Measurements from ENCODE around the gene MCL1.

Gene MCL1

DNA sequence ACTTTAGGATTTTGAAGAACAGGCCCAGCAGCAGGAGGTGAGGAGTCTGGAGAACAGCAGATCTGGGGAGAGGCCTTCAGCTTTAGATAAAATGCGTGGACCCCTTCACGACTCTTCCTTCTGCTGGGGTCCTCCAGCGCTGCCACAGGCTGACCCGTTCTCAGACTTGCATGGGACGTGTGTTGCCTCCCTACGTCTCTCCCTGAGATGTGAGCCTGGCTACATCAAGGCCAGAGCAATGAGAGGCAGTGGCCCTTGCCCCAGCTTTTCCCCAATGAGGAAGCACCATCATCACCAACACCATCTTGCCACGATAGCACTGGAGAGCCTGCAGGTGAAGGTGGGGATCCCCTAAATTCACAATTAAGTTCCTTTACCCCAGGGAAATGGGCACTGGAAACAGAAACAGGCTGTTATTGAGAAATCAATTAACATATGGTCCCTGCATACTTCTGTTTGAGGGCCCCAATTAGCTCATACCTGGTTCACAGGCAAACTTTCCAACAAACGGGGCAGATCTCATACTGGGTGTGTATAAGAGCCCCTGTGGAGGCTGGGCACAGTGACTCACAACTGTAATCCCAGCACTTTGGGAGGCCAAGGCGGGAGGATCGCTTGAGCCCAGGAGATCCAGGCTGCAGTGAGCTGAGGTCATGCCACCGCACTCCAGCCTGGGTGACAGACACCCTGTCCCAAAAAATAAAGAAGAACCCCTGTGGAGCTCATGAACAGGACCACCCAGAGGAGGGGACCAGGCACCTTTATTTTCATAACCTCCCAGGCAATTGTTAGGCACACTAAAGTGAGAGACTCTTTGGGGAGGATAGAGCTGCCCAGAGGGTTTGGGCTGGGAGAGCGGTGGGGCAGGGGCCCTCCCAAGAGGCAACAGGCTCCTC lies 42.3 kb downstream of the MCL1 start (continued):
- TF ChIP-seq, protein P1, sequence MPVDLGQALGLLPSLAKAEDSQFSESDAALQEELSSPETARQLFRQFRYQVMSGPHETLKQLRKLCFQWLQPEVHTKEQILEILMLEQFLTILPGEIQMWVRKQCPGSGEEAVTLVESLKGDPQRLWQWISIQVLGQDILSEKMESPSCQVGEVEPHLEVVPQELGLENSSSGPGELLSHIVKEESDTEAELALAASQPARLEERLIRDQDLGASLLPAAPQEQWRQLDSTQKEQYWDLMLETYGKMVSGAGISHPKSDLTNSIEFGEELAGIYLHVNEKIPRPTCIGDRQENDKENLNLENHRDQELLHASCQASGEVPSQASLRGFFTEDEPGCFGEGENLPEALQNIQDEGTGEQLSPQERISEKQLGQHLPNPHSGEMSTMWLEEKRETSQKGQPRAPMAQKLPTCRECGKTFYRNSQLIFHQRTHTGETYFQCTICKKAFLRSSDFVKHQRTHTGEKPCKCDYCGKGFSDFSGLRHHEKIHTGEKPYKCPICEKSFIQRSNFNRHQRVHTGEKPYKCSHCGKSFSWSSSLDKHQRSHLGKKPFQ (tag by site-specific recombination; IDR thresholded peaks at IDR 0.05): no peak
- no peak for TF ChIP-seq ZNF658 (tag by site-specific recombination; IDR thresholded peaks at IDR 0.05)
- TF ChIP-seq ZNF660 (tag by site-specific recombination; IDR thresholded peaks at IDR 0.05): peak; percentile 32; the same call in 1 of the 2 replicates
- no peak for TF ChIP-seq ZNF223 (tag by site-specific recombination; IDR thresholded peaks at IDR 0.05)

DNA sequence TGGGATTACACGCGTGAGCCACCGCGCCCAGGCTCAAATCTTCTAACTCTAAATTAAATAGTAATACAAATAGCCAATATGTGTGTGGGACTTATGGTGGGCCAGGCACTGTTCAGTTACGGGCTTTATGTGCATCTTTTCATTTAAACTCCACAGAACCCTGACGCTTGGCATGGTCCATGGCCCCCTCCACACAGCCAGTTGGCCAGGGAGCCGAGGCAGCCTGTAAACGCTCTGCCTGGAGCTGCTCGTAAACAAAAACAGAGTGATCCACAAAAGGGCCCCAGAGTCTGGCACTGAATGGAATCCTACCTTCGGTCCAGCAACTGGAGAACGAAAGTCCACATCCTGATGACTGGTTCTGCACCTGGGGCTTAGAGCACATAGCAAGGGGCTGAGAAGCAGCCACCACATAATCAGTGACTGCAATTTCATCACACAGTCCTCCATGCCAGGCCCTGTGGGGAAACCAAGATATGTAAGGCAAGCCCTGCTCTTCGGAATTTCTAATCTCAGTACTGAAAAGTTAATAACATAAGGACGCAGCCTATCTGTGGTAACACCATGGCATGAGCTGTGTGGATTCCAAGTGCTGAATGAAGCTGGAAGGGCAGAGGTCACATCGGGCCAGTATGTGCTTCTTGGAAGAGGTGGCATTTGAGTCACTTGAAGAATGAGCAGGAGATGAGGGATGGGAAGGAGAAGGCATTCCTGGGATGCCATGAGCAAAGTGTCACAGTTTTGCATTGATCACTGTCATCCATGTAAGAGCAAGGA lies 43.7 kb downstream of the MCL1 start:
- CTCF ChIA-PET: interaction anchor here (0.6 to 8.5 kb wide), 3 partner anchors 18 to 283 kb away, joined by 3 to 54 read pairs (median 50); partner anchors contain the start of gene FALEC
- POLR2A ChIA-PET: interaction anchor here (0.6 kb wide), 1 partner anchor 34 kb away, joined by 3 read pairs; no protein-coding TSS in a partner anchor
- no peak overlapping the region for H3K27ac ChIP-seq (ENCODE audit: extremely low read depth, low read depth, low read length)

DNA sequence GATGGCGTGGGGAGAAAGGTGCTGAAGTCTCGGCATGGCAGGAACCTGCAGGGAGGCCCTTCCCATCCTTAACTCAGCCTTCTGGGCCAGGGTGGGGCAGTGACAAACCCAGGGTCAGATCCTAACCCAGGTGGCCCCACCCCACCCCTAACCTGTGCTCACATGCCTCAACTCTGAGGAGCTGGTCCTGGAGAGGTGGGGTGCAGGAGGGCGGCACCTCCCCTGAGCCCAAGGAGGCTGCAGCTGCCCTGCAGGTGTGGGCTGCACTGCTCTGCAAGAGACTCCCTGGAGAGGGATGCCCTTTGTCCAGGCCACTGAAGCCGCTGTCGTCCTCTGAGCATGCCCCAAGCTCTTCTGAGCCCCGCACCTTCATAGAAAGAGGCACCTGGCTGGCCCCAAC lies 45.4 kb downstream of the MCL1 start:
- no peaks in the 10 kb centered on the region for H3K9me3 ChIP-seq (ENCODE audit: control insufficient read depth, insufficient read depth, low read depth, low read length)
- CTCF ChIA-PET: interaction anchor here (0.6 to 8.5 kb wide), 7 partner anchors 13 to 71 kb away, joined by 3 to 54 read pairs (median 15); partner anchors contain the start of genes FALEC and TARS2

More for the DNA sequence above, 43.7 kb downstream of the MCL1 start:
- no peaks in the 10 kb centered on the region for H3K4me1 ChIP-seq (ENCODE audit: control insufficient read depth, insufficient read depth, low read length)
- H3K4me3 ChIP-seq (ENCODE audit: low read depth, low read length): no peak overlapping the region
- TF ChIP-seq, protein P2, sequence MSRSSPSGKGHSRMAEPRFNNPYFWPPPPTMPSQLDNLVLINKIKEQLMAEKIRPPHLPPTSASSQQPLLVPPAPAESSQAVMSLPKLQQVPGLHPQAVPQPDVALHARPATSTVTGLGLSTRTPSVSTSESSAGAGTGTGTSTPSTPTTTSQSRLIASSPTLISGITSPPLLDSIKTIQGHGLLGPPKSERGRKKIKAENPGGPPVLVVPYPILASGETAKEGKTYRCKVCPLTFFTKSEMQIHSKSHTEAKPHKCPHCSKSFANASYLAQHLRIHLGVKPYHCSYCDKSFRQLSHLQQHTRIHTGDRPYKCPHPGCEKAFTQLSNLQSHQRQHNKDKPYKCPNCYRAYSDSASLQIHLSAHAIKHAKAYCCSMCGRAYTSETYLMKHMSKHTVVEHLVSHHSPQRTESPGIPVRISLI (tag by site-specific recombination; IDR thresholded peaks at IDR 0.05): no peak
- TF ChIP-seq KLF7 (tag by site-specific recombination; IDR thresholded peaks at IDR 0.05; ENCODE audit: borderline replicate concordance): no peak
- TF ChIP-seq, protein P3, sequence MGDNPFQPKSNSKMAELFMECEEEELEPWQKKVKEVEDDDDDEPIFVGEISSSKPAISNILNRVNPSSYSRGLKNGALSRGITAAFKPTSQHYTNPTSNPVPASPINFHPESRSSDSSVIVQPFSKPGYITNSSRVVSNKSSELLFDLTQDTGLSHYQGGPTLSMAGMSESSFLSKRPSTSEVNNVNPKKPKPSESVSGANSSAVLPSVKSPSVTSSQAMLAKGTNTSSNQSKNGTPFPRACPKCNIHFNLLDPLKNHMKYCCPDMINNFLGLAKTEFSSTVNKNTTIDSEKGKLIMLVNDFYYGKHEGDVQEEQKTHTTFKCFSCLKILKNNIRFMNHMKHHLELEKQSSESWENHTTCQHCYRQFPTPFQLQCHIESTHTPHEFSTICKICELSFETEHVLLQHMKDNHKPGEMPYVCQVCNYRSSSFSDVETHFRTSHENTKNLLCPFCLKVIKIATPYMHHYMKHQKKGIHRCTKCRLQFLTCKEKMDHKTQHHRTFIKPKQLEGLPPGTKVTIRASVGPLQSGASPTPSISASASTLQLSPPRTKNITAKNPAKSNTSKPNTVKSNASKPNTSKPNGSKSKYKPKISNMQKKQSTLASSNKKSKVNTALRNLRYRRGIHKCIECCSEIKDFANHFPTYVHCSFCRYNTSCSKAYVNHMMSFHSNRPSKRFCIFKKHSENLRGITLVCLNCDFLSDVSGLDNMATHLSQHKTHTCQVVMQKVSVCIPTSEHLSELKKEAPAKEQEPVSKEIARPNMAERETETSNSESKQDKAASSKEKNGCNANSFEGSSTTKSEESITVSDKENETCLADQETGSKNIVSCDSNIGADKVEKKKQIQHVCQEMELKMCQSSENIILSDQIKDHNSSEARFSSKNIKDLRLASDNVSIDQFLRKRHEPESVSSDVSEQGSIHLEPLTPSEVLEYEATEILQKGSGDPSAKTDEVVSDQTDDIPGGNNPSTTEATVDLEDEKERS (tag by site-specific recombination; IDR thresholded peaks at IDR 0.05): no peak
- no peak for TF ChIP-seq ZNF311 (tag by site-specific recombination; IDR thresholded peaks at IDR 0.05; ENCODE audit: borderline replicate concordance)
- no peaks in the 10 kb centered on the region for H3K36me3 ChIP-seq (ENCODE audit: control insufficient read depth in 2 of 2, insufficient read depth in 1 of 2, low read length in 2 of 2)
- H3K9me3 ChIP-seq (ENCODE audit: control insufficient read depth, insufficient read depth, low read depth, low read length): no peaks in the 10 kb centered on the region

More for the DNA sequence above, 45.4 kb downstream of the MCL1 start:
- Histone ChIP-seq H3K27ac (ENCODE audit: extremely low read depth, low read depth, low read length) (no peak overlapping the region), H3K4me3 (ENCODE audit: low read depth, low read length) (no peak overlapping the region), H3K4me1 (ENCODE audit: control insufficient read depth, insufficient read depth, low read length) (no peaks in the 10 kb centered on the region), H3K36me3 (ENCODE audit: control insufficient read depth in 2 of 2, insufficient read depth in 1 of 2, low read length in 2 of 2) (no peaks in the 10 kb centered on the region)
- POLR2A ChIA-PET: no interaction called here
- TF ChIP-seq ZNF350 (tag by site-specific recombination; IDR thresholded peaks at IDR 0.05) (no peak), ZNF561 (tag by site-specific recombination; IDR thresholded peaks at IDR 0.05; ENCODE audit: borderline replicate concordance) (no peak), GLI2 (tag by site-specific recombination; IDR thresholded peaks at IDR 0.05; ENCODE audit: borderline replicate concordance, low read depth) (no peak), ZNF19 (tag by site-specific recombination; IDR thresholded peaks at IDR 0.05; ENCODE audit: low read depth) (no peak), ZNF239 (tag by site-specific recombination; IDR thresholded peaks at IDR 0.05) (no peak), KLF1 (tag by site-specific recombination; IDR thresholded peaks at IDR 0.05) (0 out of 2 replicates have a peak, but pooled peaks have one; percentile 20)
- TF ChIP-seq, protein P4, sequence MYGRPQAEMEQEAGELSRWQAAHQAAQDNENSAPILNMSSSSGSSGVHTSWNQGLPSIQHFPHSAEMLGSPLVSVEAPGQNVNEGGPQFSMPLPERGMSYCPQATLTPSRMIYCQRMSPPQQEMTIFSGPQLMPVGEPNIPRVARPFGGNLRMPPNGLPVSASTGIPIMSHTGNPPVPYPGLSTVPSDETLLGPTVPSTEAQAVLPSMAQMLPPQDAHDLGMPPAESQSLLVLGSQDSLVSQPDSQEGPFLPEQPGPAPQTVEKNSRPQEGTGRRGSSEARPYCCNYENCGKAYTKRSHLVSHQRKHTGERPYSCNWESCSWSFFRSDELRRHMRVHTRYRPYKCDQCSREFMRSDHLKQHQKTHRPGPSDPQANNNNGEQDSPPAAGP (tag by site-specific recombination; IDR thresholded peaks at IDR 0.05): no peak
- TF ChIP-seq, protein P5, sequence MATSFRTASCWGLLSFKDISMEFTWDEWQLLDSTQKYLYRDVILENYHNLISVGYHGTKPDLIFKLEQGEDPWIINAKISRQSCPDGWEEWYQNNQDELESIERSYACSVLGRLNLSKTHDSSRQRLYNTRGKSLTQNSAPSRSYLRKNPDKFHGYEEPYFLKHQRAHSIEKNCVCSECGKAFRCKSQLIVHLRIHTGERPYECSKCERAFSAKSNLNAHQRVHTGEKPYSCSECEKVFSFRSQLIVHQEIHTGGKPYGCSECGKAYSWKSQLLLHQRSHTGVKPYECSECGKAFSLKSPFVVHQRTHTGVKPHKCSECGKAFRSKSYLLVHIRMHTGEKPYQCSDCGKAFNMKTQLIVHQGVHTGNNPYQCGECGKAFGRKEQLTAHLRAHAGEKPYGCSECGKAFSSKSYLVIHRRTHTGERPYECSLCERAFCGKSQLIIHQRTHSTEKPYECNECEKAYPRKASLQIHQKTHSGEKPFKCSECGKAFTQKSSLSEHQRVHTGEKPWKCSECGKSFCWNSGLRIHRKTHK (tag by site-specific recombination; IDR thresholded peaks at IDR 0.05): no peak

Measured in HEK293 (cell line).